ENCODE results near the gene HOXB9.

HOXB9 gene

GRCh38 chr17:48597528-48597777, 28.7 kb downstream of the HOXB9 start:
- DNase-seq (ENCODE audit: low read depth, low spot score) = no peak
- no peak for TF ChIP-seq CTCF (IDR thresholded peaks at IDR 0.05; ENCODE audit: insufficient read depth, low read length, missing control alignments)
- POLR2A ChIA-PET = interaction anchor here (1.0 to 1.7 kb wide), 6 partner anchors 10 to 245 kb away, joined by 3 to 12 read pairs (median 4); no protein-coding TSS in a partner anchor
- CTCF ChIA-PET = interaction anchor here (0.9 to 2.2 kb wide), 5 partner anchors 12 to 338 kb away, joined by 3 to 8 read pairs (median 6); no protein-coding TSS in a partner anchor
- H3K4me3 ChIP-seq (ENCODE audit: low read depth, low read length) = peak overlapping the region; percentile 76

GRCh38 chr17:48596735-48597527, 29.2 kb downstream of the HOXB9 start:
- DNase-seq (ENCODE audit: low read depth, low spot score) = no peak
- peak overlapping the region; percentile 76 for H3K4me3 ChIP-seq (ENCODE audit: low read depth, low read length)
- ChIA-PET POLR2A (interaction anchor here (0.7 to 1.7 kb wide), 6 partner anchors 9 to 245 kb away, joined by 3 to 12 read pairs (median 3); no protein-coding TSS in a partner anchor), CTCF (interaction anchor here (0.9 to 8.4 kb wide), 9 partner anchors 10 to 289 kb away, joined by 3 to 80 read pairs (median 6); partner anchors contain the start of gene HOXB8)
- TF ChIP-seq CTCF (IDR thresholded peaks at IDR 0.05; ENCODE audit: insufficient read depth, low read length, missing control alignments) = no peak

- CTCF ChIA-PET = interaction anchor here (0.9 to 8.4 kb wide), 8 partner anchors 11 to 288 kb away, joined by 3 to 80 read pairs (median 8); partner anchors contain the start of gene HOXB8
- H3K4me3 ChIP-seq (ENCODE audit: low read depth, low read length) = peak overlapping the region; percentile 76
- no peak for DNase-seq (ENCODE audit: low read depth, low spot score)
Measured at GRCh38 chr17:48596000-48596734, 30.0 kb downstream of the HOXB9 start.

GRCh38 chr17:48595278-48595999, 30.7 kb downstream of the HOXB9 start:
- TF ChIP-seq CTCF (IDR thresholded peaks at IDR 0.05; ENCODE audit: insufficient read depth, low read length, missing control alignments) = no peak
- POLR2A ChIA-PET = interaction anchor here (0.8 to 1.8 kb wide), 5 partner anchors 13 to 121 kb away, joined by 3 to 5 read pairs (median 4); no protein-coding TSS in a partner anchor
- CTCF ChIA-PET = interaction anchor here (0.6 to 8.4 kb wide), 13 partner anchors 11 to 291 kb away, joined by 3 to 80 read pairs (median 6); partner anchors contain the start of gene HOXB8
- H3K4me3 ChIP-seq (ENCODE audit: low read depth, low read length) = peak overlapping the region; percentile 76
- no peak for DNase-seq (ENCODE audit: low read depth, low spot score)

More at GRCh38 chr17:48596000-48596734, 30.0 kb downstream of the HOXB9 start:
- POLR2A ChIA-PET = interaction anchor here (0.8 to 1.7 kb wide), 7 partner anchors 8 to 244 kb away, joined by 3 to 12 read pairs (median 4); no protein-coding TSS in a partner anchor
- TF ChIP-seq CTCF (IDR thresholded peaks at IDR 0.05; ENCODE audit: insufficient read depth, low read length, missing control alignments) = no peak

GRCh38 chr17:48594538-48595277, 31.4 kb downstream of the HOXB9 start:
- POLR2A ChIA-PET = interaction anchor here (1.0 to 3.3 kb wide), 7 partner anchors 12 to 48 kb away, joined by 3 to 14 read pairs (median 4); no protein-coding TSS in a partner anchor
- DNase-seq (ENCODE audit: low read depth, low spot score) = no peak
- peak overlapping the region; percentile 76 for H3K4me3 ChIP-seq (ENCODE audit: low read depth, low read length)
- TF ChIP-seq CTCF (IDR thresholded peaks at IDR 0.05; ENCODE audit: insufficient read depth, low read length, missing control alignments) = no peak
- CTCF ChIA-PET = interaction anchor here (0.6 to 8.4 kb wide), 20 partner anchors 15 to 379 kb away, joined by 3 to 80 read pairs (median 6); partner anchors contain the start of gene HOXB8

Measured in AG04449 (cell line).